Cardiac muscle cell (in vitro differentiated cells and primary cell): Measurements from ENCODE around the gene SYT9. TPM values are rescaled to one million over a fixed set of nuclear protein-coding genes. Genes with fewer than 3 reads are reported as not detected.

Experiments used
- DNase-seq, 2 donors: peaks; one replicate each; pipeline versions ENCODE4 v3.0.0 to v3.0.0-alpha.2; 2010 to 2017; ENCODE audit warnings: low read depth in 1 of 2, low spot score in 1 of 2
- H3K27ac ChIP-seq: fragments of 200-600 bp; sonication (generic); 2 replicates; pipeline ENCODE4 v1.5.1; 2016
- H3K27me3 ChIP-seq: fragments of 200-600 bp; sonication (generic); 2 replicates; pipeline ENCODE4 v1.6.0; 2016; ENCODE audit warnings: control low read depth
- H3K36me3 ChIP-seq: fragments of 200-600 bp; sonication (generic); 2 replicates; pipeline ENCODE4 v1.5.1; 2016; ENCODE audit warnings: control low read depth
- H3K4me1 ChIP-seq: fragments of 200-600 bp; sonication (generic); 2 replicates; pipeline ENCODE4 v1.8.1; 2017; ENCODE audit warnings: low read depth, mild to moderate bottlenecking, mixed run types
- H3K4me3 ChIP-seq: fragments of 200-600 bp; sonication (generic); 2 replicates; pipeline ENCODE4 v1.5.1; 2016; ENCODE audit warnings: mild to moderate bottlenecking
- H3K9me3 ChIP-seq: fragments of 200-600 bp; sonication (generic); 2 replicates; pipeline ENCODE4 v1.5.1; 2017; ENCODE audit warnings: low read depth, mild to moderate bottlenecking, control low read depth
- polyA plus RNA-seq: library from polyadenylated mRNA; unstranded; fragments of >200 nt; fragmentation: Nextera tagmentation; extraction: Ambion mirVana; gene quantifications from 2 replicates; pipeline ENCODE4 v1.2.1, GENCODE V29; 2016
- total RNA-seq: library from RNA; depleted of rRNA; stranded (reverse); fragments of >200 nt; gene quantifications from 2 replicates; pipeline ENCODE4 v1.2.3, GENCODE V29; 2016
- TF ChIP-seq, protein P1 (sequence below): IDR thresholded peaks from 2 replicates; pipeline ENCODE4 v1.5.1; 2012; ENCODE audit warnings: low read depth, mild to moderate bottlenecking, low read length

The SYT9 gene
- total and polyA plus RNA-seq, 2 experiments from 2014 or later: 1.3 to 2.2 TPM

DNA sequence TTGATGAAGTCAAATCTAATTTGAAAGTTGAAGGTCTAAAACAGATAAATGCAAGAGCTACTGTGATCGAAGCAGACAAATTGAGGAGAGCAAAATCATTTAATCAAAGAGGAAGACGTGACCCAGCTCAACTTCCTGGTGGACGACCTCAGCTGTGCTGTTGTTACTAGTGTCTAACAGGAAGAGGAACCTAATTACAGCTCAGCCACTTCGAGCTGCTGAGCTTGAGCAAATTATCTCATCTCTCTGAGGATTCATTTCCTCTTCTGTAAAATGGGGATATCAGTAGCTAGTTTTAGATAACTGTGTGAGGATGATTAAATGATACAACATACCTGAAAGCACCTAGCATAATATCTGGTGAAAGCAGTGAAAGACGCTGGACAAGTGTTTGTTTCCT is 185.0 kb downstream of the SYT9 start:
- H3K27me3 ChIP-seq: no peaks in the 10 kb centered on the region
- no peaks in the 10 kb centered on the region for H3K9me3 ChIP-seq
- H3K27ac ChIP-seq: no peak overlapping the region
- DNase-seq: no peak
- H3K4me3 ChIP-seq: no peak overlapping the region
- TF ChIP-seq, protein P1, sequence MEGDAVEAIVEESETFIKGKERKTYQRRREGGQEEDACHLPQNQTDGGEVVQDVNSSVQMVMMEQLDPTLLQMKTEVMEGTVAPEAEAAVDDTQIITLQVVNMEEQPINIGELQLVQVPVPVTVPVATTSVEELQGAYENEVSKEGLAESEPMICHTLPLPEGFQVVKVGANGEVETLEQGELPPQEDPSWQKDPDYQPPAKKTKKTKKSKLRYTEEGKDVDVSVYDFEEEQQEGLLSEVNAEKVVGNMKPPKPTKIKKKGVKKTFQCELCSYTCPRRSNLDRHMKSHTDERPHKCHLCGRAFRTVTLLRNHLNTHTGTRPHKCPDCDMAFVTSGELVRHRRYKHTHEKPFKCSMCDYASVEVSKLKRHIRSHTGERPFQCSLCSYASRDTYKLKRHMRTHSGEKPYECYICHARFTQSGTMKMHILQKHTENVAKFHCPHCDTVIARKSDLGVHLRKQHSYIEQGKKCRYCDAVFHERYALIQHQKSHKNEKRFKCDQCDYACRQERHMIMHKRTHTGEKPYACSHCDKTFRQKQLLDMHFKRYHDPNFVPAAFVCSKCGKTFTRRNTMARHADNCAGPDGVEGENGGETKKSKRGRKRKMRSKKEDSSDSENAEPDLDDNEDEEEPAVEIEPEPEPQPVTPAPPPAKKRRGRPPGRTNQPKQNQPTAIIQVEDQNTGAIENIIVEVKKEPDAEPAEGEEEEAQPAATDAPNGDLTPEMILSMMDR: no peak
- H3K4me1 ChIP-seq: no peaks in the 10 kb centered on the region
- H3K36me3 ChIP-seq: no peaks in the 10 kb centered on the region

DNA sequence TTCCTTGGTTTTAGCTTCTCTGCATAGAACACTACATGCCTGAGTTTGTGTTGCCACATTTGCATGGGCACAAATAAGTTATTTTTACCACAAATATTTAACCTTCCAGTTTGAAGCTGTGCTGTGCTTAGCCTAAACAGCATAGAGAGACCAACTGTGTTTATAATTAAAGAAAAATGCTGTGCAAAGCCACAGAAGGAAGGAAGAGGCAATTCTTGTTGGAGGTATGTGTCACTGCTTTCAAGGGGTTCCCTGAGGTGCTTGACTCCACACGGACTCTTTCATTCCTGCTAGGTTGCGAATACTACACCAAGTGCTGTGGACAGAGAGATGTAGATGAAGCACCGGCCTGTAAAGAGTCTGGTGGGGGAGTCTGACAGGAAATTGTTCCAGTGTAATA is 186.0 kb downstream of the SYT9 start:
- TF ChIP-seq, protein P1: no peak
- Histone ChIP-seq H3K27ac (no peak overlapping the region), H3K36me3 (no peaks in the 10 kb centered on the region), H3K4me1 (no peaks in the 10 kb centered on the region), H3K4me3 (no peak overlapping the region), H3K9me3 (no peaks in the 10 kb centered on the region), H3K27me3 (no peaks in the 10 kb centered on the region)
- no peak for DNase-seq

DNA sequence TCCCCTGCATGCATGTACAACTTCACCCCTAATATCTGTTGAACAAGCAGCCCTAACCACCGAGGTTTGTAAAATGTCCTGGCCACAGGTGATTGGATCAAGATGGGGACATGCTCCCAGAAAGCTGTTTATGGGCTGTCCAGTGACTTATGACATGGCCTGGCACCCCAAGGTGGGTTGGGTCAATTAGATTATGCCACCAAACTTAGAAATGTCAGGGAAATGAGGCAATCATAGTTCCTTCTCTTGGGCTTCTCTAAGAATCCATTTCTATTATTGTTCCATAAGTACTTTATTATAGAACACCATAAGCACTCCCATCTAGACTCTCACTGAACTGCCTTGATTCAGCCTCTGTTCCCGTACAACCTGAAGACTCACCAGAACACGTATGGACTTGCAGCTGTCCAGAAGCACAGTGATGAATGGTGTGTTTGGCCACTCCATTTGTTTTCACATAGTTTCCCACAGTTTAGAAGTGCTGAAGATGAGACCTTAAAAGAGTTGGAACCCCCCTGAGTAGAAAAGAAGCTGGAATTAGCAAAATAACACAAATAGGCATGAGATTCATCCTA is 188.1 kb downstream of the SYT9 start:
- DNase-seq: no peak
- H3K4me1 ChIP-seq: no peaks in the 10 kb centered on the region
- no peaks in the 10 kb centered on the region for H3K36me3 ChIP-seq
- no peaks in the 10 kb centered on the region for H3K9me3 ChIP-seq
- H3K27ac ChIP-seq: no peak overlapping the region
- no peak overlapping the region for H3K4me3 ChIP-seq
- TF ChIP-seq, protein P1: no peak
- no peaks in the 10 kb centered on the region for H3K27me3 ChIP-seq

DNA sequence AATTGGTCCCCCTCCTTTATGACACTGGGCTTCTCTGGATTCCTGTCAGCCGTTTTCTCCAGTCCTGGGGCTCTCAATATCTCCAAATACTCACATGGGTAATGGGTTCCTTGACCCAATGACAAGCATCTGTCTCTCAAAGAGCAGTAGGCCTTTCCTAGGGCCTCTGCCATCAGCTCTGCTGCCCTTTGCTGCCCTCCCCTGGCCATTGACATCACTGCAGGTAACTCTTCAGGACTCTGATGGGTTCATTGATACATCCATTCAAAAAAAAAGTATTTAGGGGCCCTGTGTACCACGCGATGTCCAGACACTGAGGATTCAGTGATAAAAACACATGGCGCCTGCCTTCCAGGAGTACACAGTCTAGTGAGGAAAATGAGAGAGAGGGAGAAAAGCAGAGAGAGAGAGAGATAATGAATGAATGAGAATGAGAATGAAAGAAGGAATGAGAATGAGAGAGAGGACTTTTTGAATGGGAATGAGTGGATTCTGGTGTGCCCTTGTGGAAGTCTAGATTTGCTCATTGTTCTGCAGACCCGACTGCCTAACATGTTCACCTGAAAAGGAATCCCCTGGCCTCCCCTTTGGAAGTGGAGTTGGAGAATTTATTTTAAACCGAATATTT is 191.0 kb downstream of the SYT9 start:
- TF ChIP-seq, protein P1: peak; percentile 95
- H3K4me1 ChIP-seq: no peaks in the 10 kb centered on the region
- H3K4me3 ChIP-seq: no peak overlapping the region
- no peaks in the 10 kb centered on the region for H3K27me3 ChIP-seq
- no peak overlapping the region for H3K27ac ChIP-seq
- no peaks in the 10 kb centered on the region for H3K9me3 ChIP-seq
- DNase-seq: peak; percentile 55 to 70
- H3K36me3 ChIP-seq: no peaks in the 10 kb centered on the region

DNA sequence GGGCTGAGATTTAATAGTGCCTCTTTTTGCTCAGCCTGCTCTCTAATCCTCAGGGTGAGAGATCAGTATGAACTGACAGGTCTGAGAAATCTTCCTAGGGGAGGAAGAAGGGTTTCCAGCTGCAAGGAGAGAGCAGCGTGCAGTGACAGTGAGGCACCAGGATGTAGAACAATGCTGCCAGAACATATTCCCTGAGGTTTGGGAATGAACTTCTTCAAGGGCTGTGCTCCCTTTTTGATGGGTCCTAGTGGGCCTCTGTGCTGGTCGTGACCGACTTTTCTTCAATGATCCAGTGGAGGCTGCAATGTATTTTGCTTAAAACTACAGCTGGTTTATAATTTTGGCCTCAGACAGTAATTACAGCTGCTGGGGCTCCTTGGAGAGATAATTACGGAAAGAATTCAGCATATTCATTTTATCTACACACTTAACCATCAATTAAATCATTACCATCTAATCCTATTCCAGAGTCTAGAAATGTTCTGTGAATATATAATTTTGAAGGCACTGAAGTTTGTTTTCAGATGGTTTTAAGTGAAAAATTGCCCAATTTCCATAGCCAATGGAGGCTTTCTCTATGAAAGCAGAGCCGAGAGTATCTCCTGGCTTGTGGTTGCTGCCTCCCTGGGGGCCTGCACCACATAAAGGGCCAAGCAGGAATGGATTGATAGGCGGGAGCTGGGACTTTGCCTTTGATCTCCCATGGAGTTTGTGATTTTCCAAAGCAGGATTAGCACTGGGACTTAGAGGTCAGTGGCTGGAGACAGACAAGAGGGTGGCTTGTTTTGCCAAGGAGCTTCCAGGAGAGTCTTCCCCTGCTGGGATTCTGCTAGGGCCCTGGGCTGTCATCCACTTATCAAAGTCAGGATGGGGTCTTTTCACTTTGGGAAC is 192.6 kb downstream of the SYT9 start:
- no peaks in the 10 kb centered on the region for H3K36me3 ChIP-seq
- H3K27ac ChIP-seq: no peak overlapping the region
- H3K27me3 ChIP-seq: no peaks in the 10 kb centered on the region
- no peaks in the 10 kb centered on the region for H3K4me1 ChIP-seq
- DNase-seq: peak in 1 of 2 donors; percentile 15
- TF ChIP-seq, protein P1: no peak
- no peaks in the 10 kb centered on the region for H3K9me3 ChIP-seq
- H3K4me3 ChIP-seq: no peak overlapping the region
